ENCODE measurements around the gene SNX19. TPM values are rescaled to one million over a fixed set of nuclear protein-coding genes. Genes with fewer than 3 reads are reported as not detected.

Gene SNX19
- total and polyA plus RNA-seq, 8 donors = 11.7 to 37.2 (median 22.4) TPM

DNA sequence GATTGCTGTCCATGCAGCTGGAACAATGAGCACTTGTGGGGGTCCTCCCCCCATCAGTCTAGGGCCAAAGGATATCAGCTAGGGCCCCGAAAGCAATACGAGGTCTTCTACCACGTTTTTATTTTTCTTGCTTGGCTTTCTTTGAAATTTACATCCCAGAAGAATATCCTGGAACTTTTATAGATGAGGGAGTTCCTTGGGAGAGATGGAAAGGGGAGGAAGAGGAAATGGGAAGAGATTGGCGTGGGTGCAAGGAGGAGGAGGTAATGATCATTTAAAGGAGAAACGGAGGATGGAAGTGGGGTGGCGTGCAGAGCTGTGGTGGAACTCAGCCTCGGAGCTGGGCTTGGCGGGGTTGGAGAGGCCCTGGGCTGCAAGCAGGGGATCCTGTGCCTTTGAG lies 90.3 kb downstream of the SNX19 start:
- 69 to 76% methylated on average over 8 of the region's 8 CpGs for WGBS, 2 donors
- TF ChIP-seq, protein P1, sequence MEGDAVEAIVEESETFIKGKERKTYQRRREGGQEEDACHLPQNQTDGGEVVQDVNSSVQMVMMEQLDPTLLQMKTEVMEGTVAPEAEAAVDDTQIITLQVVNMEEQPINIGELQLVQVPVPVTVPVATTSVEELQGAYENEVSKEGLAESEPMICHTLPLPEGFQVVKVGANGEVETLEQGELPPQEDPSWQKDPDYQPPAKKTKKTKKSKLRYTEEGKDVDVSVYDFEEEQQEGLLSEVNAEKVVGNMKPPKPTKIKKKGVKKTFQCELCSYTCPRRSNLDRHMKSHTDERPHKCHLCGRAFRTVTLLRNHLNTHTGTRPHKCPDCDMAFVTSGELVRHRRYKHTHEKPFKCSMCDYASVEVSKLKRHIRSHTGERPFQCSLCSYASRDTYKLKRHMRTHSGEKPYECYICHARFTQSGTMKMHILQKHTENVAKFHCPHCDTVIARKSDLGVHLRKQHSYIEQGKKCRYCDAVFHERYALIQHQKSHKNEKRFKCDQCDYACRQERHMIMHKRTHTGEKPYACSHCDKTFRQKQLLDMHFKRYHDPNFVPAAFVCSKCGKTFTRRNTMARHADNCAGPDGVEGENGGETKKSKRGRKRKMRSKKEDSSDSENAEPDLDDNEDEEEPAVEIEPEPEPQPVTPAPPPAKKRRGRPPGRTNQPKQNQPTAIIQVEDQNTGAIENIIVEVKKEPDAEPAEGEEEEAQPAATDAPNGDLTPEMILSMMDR (IDR thresholded peaks at IDR 0.05) = no peak
- ATAC-seq (no peak), FAIRE-seq (no peak), DNase-seq (no peak)
- no peaks in the 10 kb centered on the region for H3K36me3 ChIP-seq
- no peak overlapping the region for H3K27ac ChIP-seq
- no peak overlapping the region for H3K4me3 ChIP-seq
- H3K27me3 ChIP-seq = no peaks in the 10 kb centered on the region
- H3K9me3 ChIP-seq = no peaks in the 10 kb centered on the region
- H3K4me1 ChIP-seq = no peaks in the 10 kb centered on the region
- intact Hi-C loops (cut with DNase I) = no loop called here

DNA sequence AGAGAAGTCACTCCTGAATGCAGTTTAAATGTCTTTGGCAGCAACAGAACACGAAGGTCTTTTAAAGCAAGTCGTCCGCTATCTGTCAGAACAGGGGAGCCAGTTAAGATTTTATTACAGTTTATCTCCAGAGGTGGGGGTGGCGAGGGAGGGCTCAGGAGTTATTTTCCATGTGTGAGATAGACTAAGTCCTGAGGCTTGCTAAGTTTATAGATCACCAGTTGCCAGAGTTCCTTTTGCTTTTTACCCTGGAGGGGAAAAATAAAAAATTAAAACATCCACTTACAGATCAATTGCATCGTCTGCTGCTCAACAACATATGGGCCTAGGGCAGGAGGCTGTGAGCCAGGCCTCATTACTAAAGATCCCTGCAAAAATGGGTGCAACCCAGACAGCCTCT lies 90.7 kb downstream of the SNX19 start:
- 55 to 59% methylated on average over 5 of the region's 5 CpGs for WGBS, 2 donors
- Histone ChIP-seq H3K9me3 (no peaks in the 10 kb centered on the region), H3K36me3 (no peaks in the 10 kb centered on the region), H3K27ac (no peak overlapping the region), H3K4me3 (no peak overlapping the region), H3K4me1 (no peaks in the 10 kb centered on the region), H3K27me3 (no peaks in the 10 kb centered on the region)
- FAIRE-seq (no peak), ATAC-seq (no peak), DNase-seq (no peak)
- TF ChIP-seq, protein P1 (IDR thresholded peaks at IDR 0.05) = no peak
- intact Hi-C loops (cut with DNase I) = no loop called here

Data from pancreas (tissue), 10 donors.